Gastrocnemius medialis (tissue), 4 donors: ENCODE results near the gene TNNT2.

Experiments used
- POLR2A ChIP-seq, 2 donors: fragments of 450-650 bp; IDR thresholded peaks; one replicate each; pipeline ENCODE4 v1.6.1; 2017; ENCODE audit warnings: antibody characterized with exemption in 2 of 2, mild to moderate bottlenecking in 2 of 2, moderate library complexity in 2 of 2
- TF ChIP-seq, protein P1 (sequence below), 5 experiments: fragments of 450-650 bp in 3 of 5; fragments of 200-600 bp in 2 of 5; sonication (generic) in 2 of 5; IDR thresholded peaks in 4 of 5; conservative IDR thresholded peaks in 1 of 5; 1 replicate in 4 of 5; 2 replicates in 1 of 5; pipeline ENCODE4 v1.5.1; 2016 to 2019; ENCODE audit warnings: antibody characterized with exemption in 5 of 5, mild to moderate bottlenecking in 3 of 5, moderate library complexity in 3 of 5

DNA sequence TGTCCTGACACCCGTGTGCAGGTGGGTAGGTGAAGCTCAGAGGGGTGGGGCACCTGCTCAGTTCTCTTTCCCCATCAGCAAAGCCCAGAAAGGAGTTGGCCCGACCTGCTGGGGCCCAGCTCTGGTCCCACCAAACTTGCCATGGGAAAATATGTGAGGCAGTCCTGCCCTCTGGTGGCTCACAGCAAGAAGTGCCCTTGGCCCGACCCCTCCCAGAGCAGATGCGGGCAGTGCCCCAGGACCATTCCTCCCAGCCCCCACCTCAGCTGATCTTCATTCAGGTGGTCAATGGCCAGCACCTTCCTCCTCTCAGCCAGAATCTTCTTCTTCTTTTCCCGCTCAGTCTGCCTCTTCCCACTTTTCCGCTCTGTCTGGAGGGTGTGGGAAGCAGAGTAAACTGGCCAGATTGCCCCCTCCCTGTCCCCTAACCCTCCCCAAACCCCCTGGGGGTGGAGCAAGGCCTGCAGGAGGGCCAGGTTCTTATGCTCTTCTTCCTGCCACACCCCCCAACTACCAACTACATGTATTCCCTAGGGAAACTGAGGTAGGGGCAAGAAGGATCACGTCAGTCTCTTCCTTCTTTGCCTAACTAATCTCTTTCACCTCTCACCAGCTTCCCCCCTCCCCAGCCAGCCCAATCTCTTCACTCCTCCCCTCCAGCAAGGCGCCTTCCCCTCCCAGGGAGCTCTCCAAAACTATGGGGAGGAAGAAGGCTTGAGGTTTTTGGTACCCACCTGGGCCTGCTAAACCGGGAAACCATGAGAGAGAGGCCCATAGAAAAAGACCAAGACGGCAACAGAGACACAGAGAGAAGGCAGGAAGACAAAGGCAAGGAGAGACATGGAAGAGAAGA, 15.6 kb downstream of the TNNT2 start:
- TF ChIP-seq, protein P1, sequence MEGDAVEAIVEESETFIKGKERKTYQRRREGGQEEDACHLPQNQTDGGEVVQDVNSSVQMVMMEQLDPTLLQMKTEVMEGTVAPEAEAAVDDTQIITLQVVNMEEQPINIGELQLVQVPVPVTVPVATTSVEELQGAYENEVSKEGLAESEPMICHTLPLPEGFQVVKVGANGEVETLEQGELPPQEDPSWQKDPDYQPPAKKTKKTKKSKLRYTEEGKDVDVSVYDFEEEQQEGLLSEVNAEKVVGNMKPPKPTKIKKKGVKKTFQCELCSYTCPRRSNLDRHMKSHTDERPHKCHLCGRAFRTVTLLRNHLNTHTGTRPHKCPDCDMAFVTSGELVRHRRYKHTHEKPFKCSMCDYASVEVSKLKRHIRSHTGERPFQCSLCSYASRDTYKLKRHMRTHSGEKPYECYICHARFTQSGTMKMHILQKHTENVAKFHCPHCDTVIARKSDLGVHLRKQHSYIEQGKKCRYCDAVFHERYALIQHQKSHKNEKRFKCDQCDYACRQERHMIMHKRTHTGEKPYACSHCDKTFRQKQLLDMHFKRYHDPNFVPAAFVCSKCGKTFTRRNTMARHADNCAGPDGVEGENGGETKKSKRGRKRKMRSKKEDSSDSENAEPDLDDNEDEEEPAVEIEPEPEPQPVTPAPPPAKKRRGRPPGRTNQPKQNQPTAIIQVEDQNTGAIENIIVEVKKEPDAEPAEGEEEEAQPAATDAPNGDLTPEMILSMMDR (IDR thresholded peaks at IDR 0.05 in 4 of 5, conservative IDR thresholded peaks at IDR 0.05 in 1 of 5) = peak; percentile 70 to 88 (median 85)
- no peak for TF ChIP-seq POLR2A (IDR thresholded peaks at IDR 0.05)
